ENCODE results near the gene ARMC12.

DNA sequence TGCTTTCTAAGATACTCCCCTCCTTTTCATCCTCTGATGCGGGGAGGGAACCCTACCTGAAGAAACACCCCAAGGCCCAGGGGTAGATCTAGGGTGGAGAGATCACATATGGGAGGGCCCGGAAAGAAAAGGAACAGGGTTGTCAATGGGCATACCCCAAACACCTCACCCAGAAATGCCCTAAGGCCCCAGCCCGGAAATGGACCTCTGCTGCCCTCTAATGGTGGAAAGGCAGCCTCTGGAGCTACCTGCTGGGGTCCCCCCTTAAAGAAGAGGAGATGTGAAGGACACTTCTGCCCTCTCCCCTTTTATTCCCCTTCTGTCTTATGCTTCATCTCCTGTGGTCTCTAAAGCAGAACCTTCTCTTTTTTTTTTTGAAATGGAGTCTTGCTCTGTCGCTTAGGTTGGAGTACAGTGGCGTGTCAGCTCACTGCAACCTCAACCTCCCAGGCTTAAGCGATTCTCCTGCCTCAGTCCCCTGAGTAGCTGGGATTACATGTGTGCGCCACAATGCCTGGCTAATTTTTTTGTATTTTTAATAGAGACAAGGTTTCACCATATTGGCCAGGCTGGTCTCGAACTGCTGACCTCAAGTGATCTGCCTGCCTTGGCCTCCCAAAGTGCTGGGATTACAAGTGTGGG, 458 bp upstream of the ARMC12 start:
- no peak for TF ChIP-seq POLR2A (IDR thresholded peaks at IDR 0.05)
- TF ChIP-seq, protein P1, sequence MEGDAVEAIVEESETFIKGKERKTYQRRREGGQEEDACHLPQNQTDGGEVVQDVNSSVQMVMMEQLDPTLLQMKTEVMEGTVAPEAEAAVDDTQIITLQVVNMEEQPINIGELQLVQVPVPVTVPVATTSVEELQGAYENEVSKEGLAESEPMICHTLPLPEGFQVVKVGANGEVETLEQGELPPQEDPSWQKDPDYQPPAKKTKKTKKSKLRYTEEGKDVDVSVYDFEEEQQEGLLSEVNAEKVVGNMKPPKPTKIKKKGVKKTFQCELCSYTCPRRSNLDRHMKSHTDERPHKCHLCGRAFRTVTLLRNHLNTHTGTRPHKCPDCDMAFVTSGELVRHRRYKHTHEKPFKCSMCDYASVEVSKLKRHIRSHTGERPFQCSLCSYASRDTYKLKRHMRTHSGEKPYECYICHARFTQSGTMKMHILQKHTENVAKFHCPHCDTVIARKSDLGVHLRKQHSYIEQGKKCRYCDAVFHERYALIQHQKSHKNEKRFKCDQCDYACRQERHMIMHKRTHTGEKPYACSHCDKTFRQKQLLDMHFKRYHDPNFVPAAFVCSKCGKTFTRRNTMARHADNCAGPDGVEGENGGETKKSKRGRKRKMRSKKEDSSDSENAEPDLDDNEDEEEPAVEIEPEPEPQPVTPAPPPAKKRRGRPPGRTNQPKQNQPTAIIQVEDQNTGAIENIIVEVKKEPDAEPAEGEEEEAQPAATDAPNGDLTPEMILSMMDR (IDR thresholded peaks at IDR 0.05): peak; percentile 87 to 96 (median 89)

Data from uterus (tissue), 2 donors.